Stomach (tissue), 4 donors: Measurements from ENCODE around the gene CACTIN.

Source experiments
- CTCF ChIP-seq, 7 experiments: fragments of 450-650 bp in 4 of 7; fragments of 200-600 bp in 3 of 7; sonication (generic) in 3 of 7; IDR thresholded peaks; one replicate each; pipeline ENCODE4 v1.5.1; 2016 to 2019; ENCODE audit warnings: antibody characterized with exemption in 7 of 7, control low read depth in 2 of 7, mild to moderate bottlenecking in 1 of 7
- POLR2A ChIP-seq, 4 donors: fragments of 450-650 bp; IDR thresholded peaks; one replicate each; pipeline ENCODE4 v1.6.1; 2016; ENCODE audit warnings: antibody characterized with exemption in 4 of 4, control low read depth in 2 of 4, mild to moderate bottlenecking in 1 of 4, moderate library complexity in 1 of 4
- POLR2AphosphoS5 ChIP-seq, 3 donors: sonication (generic); formaldehyde crosslinking; IDR thresholded peaks; one replicate each; pipeline ENCODE4 v1.6.1; 2016; ENCODE audit warnings: antibody characterized with exemption in 3 of 3

GRCh38 chr19:3591876-3592613 lies 34.5 kb downstream of the CACTIN start:
- no peak for TF ChIP-seq CTCF (IDR thresholded peaks at IDR 0.05)
- no peak for TF ChIP-seq POLR2A (IDR thresholded peaks at IDR 0.05)
- no peak for TF ChIP-seq POLR2AphosphoS5 (IDR thresholded peaks at IDR 0.05)
